Prostate gland (tissue), 2 donors: Measurements from ENCODE around the gene PPP1R14C.

Experiments
- POLR2A ChIP-seq: fragments of 450-650 bp; IDR thresholded peaks from one replicate; pipeline ENCODE4 v1.6.1; 2016; ENCODE audit warnings: antibody characterized with exemption, mild to moderate bottlenecking
- POLR2AphosphoS5 ChIP-seq: sonication (generic); formaldehyde crosslinking; IDR thresholded peaks from one replicate; pipeline ENCODE4 v1.6.1; 2017; ENCODE audit warnings: antibody characterized with exemption
- TF ChIP-seq, protein P1 (sequence below), 4 experiments: fragments of 200-600 bp in 2 of 4; fragments of 450-650 bp in 2 of 4; sonication (generic) in 2 of 4; IDR thresholded peaks; 1 replicate in 3 of 4; 2 replicates in 1 of 4; pipeline ENCODE4 v1.5.1; 2016 to 2019; ENCODE audit warnings: antibody characterized with exemption in 4 of 4, mild to moderate bottlenecking in 2 of 4, moderate library complexity in 2 of 4

DNA sequence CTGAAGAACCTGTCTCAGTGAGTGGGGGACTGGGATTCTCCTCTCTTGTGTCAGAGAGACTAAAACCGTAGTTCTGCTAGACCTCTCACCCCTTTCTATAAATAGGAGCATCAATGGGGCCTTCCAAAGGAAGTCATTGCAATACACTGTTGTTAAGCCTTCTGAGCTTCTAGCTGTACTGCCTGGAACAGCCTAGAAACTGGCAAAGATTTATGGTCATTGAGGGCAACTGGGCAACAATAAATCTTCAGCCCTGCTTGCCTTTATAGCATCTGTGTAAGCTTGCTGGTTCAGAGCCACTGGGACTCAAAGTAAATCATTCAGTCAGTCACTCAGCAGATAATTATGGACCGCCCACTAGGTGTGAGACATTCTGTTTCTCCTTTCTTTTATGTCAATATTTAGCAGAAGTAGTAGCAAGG is 53.2 kb downstream of the PPP1R14C start:
- TF ChIP-seq, protein P1, sequence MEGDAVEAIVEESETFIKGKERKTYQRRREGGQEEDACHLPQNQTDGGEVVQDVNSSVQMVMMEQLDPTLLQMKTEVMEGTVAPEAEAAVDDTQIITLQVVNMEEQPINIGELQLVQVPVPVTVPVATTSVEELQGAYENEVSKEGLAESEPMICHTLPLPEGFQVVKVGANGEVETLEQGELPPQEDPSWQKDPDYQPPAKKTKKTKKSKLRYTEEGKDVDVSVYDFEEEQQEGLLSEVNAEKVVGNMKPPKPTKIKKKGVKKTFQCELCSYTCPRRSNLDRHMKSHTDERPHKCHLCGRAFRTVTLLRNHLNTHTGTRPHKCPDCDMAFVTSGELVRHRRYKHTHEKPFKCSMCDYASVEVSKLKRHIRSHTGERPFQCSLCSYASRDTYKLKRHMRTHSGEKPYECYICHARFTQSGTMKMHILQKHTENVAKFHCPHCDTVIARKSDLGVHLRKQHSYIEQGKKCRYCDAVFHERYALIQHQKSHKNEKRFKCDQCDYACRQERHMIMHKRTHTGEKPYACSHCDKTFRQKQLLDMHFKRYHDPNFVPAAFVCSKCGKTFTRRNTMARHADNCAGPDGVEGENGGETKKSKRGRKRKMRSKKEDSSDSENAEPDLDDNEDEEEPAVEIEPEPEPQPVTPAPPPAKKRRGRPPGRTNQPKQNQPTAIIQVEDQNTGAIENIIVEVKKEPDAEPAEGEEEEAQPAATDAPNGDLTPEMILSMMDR (IDR thresholded peaks at IDR 0.05): no peak
- TF ChIP-seq POLR2A: no peak
- TF ChIP-seq POLR2AphosphoS5: peak; percentile 25
